DND-41 (cell line): ENCODE measurements around the gene CES4A.
"Not testable (repeated sequence)": the region's sequence is repeated elsewhere in the genome, so short reads cannot be mapped to it uniquely, and the experiment has no call there.

Experiments used
- ATAC-seq: fragments of 200-7000 bp; cut with Tn5 transposase; 3 replicates; pipeline ENCODE4 v1.9.1; 2021; ENCODE audit warnings: low read depth; ENCODE audit not compliant: insufficient read depth
- DNase-seq: peaks from one replicate; pipeline ENCODE4 v3.0.0-alpha.2; 2020
- H2AFZ ChIP-seq: 2 replicates; pipeline ENCODE4 v1.6.0; 2012; ENCODE audit warnings: low read depth, low read length
- H3K27ac ChIP-seq: 2 replicates; pipeline ENCODE4 v1.5.1; 2012; ENCODE audit warnings: low read length, inconsistent platforms
- H3K27me3 ChIP-seq: fragments of 200-600 bp; sonication (generic); 2 replicates; pipeline ENCODE4 v1.6.0; 2012; ENCODE audit warnings: low read length, mild to moderate bottlenecking, inconsistent platforms; ENCODE audit not compliant: insufficient read depth, poor library complexity
- H3K36me3 ChIP-seq: 2 replicates; pipeline ENCODE4 v1.5.1; 2012; ENCODE audit warnings: low read length, inconsistent platforms; ENCODE audit not compliant: insufficient read depth
- H3K4me1 ChIP-seq: 2 replicates; pipeline ENCODE4 v1.5.1; 2012; ENCODE audit warnings: mild to moderate bottlenecking, low read length; ENCODE audit not compliant: insufficient read depth
- H3K4me2 ChIP-seq: 2 replicates; pipeline ENCODE4 v1.6.0; 2012; ENCODE audit warnings: mild to moderate bottlenecking, moderate library complexity, low read length, inconsistent platforms; ENCODE audit not compliant: insufficient read depth
- H3K4me3 ChIP-seq, 2 experiments: fragments of 200-600 bp in 1 of 2; shearing (Covaris generic) in 1 of 2; 2 replicates each; pipeline ENCODE4 v1.5.1; 2012 to 2016; ENCODE audit warnings: inconsistent platforms in 2 of 2, low read length in 2 of 2, mild to moderate bottlenecking in 2 of 2, low read depth in 1 of 2, moderate library complexity in 1 of 2
- H3K79me2 ChIP-seq: 2 replicates; pipeline ENCODE4 v1.6.0; 2012; ENCODE audit warnings: low read length, inconsistent platforms; ENCODE audit not compliant: insufficient read depth
- H3K9ac ChIP-seq: 2 replicates; pipeline ENCODE4 v1.6.0; 2012; ENCODE audit warnings: low read depth, mild to moderate bottlenecking, inconsistent platforms, low read length, moderate library complexity
- H3K9me3 ChIP-seq: 2 replicates; pipeline ENCODE4 v1.5.1; 2012; ENCODE audit warnings: low read length, moderate library complexity, mild to moderate bottlenecking, inconsistent platforms; ENCODE audit not compliant: insufficient read depth, severe bottlenecking
- H4K20me1 ChIP-seq: 2 replicates; pipeline ENCODE4 v1.6.0; 2012; ENCODE audit warnings: low read length; ENCODE audit not compliant: insufficient read depth
- EZH2 ChIP-seq: IDR thresholded peaks from 3 replicates; pipeline ENCODE4 v1.6.1; 2012; ENCODE audit warnings: borderline replicate concordance, low read depth, mild to moderate bottlenecking, moderate library complexity, low read length, inconsistent platforms; ENCODE audit not compliant: severe bottlenecking
- TF ChIP-seq, protein P1 (sequence below): IDR thresholded peaks from 2 replicates; pipeline ENCODE4 v1.5.1; 2012; ENCODE audit warnings: borderline replicate concordance, low read length, moderate library complexity, mild to moderate bottlenecking; ENCODE audit not compliant: poor library complexity, severe bottlenecking; ENCODE audit errors: extremely low read depth

Gene CES4A

DNA sequence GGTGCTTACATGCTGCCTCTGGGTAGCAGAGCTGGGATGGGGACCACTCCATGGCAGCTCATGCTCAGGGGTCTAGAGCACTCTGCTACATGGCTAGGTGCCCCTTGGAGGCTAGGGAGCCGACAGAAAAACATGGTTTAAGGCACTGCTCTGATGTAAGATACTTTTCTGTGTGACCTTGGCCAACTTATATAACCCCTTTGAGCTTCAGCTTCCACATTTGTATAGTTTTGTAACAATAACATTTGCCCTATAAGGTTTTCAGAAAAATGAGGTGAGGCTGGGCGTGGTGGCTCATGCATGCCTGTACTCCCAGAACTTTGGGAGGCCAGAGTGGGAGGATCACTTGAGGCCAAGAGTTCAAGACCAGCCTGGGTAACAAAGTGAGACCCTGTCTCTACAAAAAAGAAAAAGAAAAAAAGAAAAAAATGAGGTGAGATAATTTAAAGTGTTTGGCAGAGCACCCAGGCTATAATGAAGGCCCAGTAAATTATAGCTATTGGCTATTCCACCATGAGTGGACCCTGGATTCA, 3.2 kb downstream of the CES4A start:
- no peaks in the 10 kb centered on the region for H3K36me3 ChIP-seq
- TF ChIP-seq EZH2: no peak
- TF ChIP-seq, protein P1, sequence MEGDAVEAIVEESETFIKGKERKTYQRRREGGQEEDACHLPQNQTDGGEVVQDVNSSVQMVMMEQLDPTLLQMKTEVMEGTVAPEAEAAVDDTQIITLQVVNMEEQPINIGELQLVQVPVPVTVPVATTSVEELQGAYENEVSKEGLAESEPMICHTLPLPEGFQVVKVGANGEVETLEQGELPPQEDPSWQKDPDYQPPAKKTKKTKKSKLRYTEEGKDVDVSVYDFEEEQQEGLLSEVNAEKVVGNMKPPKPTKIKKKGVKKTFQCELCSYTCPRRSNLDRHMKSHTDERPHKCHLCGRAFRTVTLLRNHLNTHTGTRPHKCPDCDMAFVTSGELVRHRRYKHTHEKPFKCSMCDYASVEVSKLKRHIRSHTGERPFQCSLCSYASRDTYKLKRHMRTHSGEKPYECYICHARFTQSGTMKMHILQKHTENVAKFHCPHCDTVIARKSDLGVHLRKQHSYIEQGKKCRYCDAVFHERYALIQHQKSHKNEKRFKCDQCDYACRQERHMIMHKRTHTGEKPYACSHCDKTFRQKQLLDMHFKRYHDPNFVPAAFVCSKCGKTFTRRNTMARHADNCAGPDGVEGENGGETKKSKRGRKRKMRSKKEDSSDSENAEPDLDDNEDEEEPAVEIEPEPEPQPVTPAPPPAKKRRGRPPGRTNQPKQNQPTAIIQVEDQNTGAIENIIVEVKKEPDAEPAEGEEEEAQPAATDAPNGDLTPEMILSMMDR: no peak
- H4K20me1 ChIP-seq: no peaks in the 10 kb centered on the region
- H3K4me1 ChIP-seq: no peaks in the 10 kb centered on the region
- DNase-seq: no peak
- H3K4me3 ChIP-seq: no peak overlapping the region
- H3K4me2 ChIP-seq: no peak overlapping the region
- H3K27me3 ChIP-seq: no peaks in the 10 kb centered on the region
- ATAC-seq: no peak
- H3K9ac ChIP-seq: no peak overlapping the region
- no peaks in the 10 kb centered on the region for H3K9me3 ChIP-seq
- no peak overlapping the region for H2AFZ ChIP-seq
- H3K27ac ChIP-seq: no peak overlapping the region
- H3K79me2 ChIP-seq: no peaks in the 10 kb centered on the region

DNA sequence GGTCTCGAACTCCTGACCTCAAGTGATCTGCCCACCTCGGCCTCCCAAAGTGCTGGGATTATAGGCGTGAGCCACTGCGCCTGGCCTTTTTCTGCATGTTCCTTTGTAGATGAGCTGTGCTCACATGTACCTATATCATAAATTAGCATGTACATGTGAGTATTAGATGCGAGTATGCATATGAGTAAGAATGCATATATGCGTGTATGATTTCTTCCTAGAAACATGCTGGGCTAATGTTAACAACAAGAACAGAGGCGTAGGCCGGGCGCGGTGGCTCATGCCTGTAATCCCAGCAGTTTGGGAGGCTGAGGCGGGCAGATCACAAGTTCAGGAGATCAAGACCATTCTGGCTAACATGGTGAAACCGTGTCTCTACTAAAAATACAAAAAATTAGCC, 5.2 kb downstream of the CES4A start:
- not testable (repeated sequence) for H4K20me1 ChIP-seq, H3K9ac ChIP-seq, H2AFZ ChIP-seq, H3K4me1 ChIP-seq, H3K27me3 ChIP-seq, H3K4me2 ChIP-seq, DNase-seq, H3K9me3 ChIP-seq, H3K36me3 ChIP-seq, H3K79me2 ChIP-seq, H3K4me3 ChIP-seq, H3K27ac ChIP-seq, ATAC-seq

- TF ChIP-seq, protein P1: no peak
- TF ChIP-seq EZH2: no peak
- H3K4me2 ChIP-seq: no peak overlapping the region
- H3K4me1 ChIP-seq: peaks cover 4% of the 10 kb centered on the region
- no peak for DNase-seq
- no peak overlapping the region for H3K4me3 ChIP-seq
- H3K36me3 ChIP-seq: no peaks in the 10 kb centered on the region
- no peaks in the 10 kb centered on the region for H4K20me1 ChIP-seq
- H3K9me3 ChIP-seq: no peaks in the 10 kb centered on the region
- no peaks in the 10 kb centered on the region for H3K27me3 ChIP-seq
- no peaks in the 10 kb centered on the region for H3K79me2 ChIP-seq
- no peak overlapping the region for H2AFZ ChIP-seq
- H3K27ac ChIP-seq: no peak overlapping the region
- H3K9ac ChIP-seq: no peak overlapping the region
- no peak for ATAC-seq
These were observed 8.1 kb downstream of the CES4A start for GRCh38 chr16:66996324-66996982.

DNA sequence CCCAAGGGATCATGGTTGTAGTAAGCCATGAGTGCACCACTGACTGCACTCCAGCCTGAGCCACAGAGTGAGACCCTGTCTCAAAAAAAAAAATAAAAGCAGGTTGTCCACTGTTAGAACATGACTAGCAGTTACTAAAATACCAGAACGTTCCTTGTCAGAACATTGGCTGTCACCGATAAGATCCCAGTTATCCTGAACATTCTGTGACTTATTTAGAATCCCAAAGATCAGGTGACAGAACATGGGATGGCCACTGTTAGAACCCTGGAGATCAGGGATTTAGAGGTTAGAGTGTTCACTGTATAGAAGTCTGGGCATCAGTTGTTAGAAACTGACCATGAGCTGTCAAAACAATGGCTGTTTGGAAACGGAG, 8.6 kb downstream of the CES4A start:
- Histone ChIP-seq H3K4me3 (no peak overlapping the region), H3K79me2 (no peaks in the 10 kb centered on the region), H3K27me3 (no peaks in the 10 kb centered on the region), H2AFZ (no peak overlapping the region), H3K27ac (no peak overlapping the region), H3K36me3 (no peaks in the 10 kb centered on the region), H4K20me1 (no peaks in the 10 kb centered on the region), H3K9ac (no peak overlapping the region), H3K9me3 (no peaks in the 10 kb centered on the region), H3K4me1 (peaks cover 4% of the 10 kb centered on the region), H3K4me2 (no peak overlapping the region)
- no peak for DNase-seq
- no peak for ATAC-seq
- TF ChIP-seq, protein P1: no peak
- TF ChIP-seq EZH2: no peak
